IMR-90 (cell line): ENCODE results near the gene SIX2. TPM values are rescaled to one million over a fixed set of nuclear protein-coding genes. Genes with fewer than 3 reads are reported as not detected.

Experiments
- ATAC-seq: fragments of 200-7000 bp; cut with Tn5 transposase; 2 replicates; pipeline ENCODE4 v1.9.1; 2020; ENCODE audit warnings: low read depth, mild to moderate bottlenecking, moderate library complexity
- BruUV-seq: library from RNA; stranded (reverse); fragments of 400-500 nt; replicated peaks from 2 replicates; lab custom pipeline; 2021; lab: Mats Ljungman, UMichigan
- CTCF ChIA-PET: fragments of 300-600 bp; formaldehyde crosslinking; extraction: SDS; loops from one replicate; lab custom pipeline; 2021; ENCODE audit warnings: antibody characterized with exemption; lab: Yijun Ruan, JAX
- POLR2A ChIA-PET: fragments of 300-600 bp; sonication (Branson Sonifier 250); formaldehyde crosslinking; loops from one replicate; lab custom pipeline; 2022; ENCODE audit warnings: antibody characterized with exemption; ENCODE audit not compliant: unreplicated experiment; lab: Charles Lee
- DNase-seq: peaks from one replicate; pipeline ENCODE4 v3.0.0; 2013
- H2AFZ ChIP-seq: replicated peaks from 2 replicates; pipeline ENCODE3; 2013; ENCODE audit warnings: low read length, mild to moderate bottlenecking; ENCODE audit not compliant: poor library complexity
- H2AK5ac ChIP-seq: 2 replicates; pipeline ENCODE4 v1.6.1; 2013; ENCODE audit warnings: low read depth, low read length, inconsistent platforms
- H2AK9ac ChIP-seq: replicated peaks from 2 replicates; pipeline ENCODE3; 2013; ENCODE audit warnings: mild to moderate bottlenecking, low read depth, low read length, moderate library complexity; ENCODE audit not compliant: poor library complexity
- H2BK120ac ChIP-seq: 2 replicates; pipeline ENCODE4 v1.6.1; 2013; ENCODE audit warnings: low read depth, low read length, inconsistent platforms
- H2BK15ac ChIP-seq: 3 replicates; pipeline ENCODE4 v1.6.1; 2013; ENCODE audit warnings: low read depth, low read length, inconsistent platforms
- H2BK20ac ChIP-seq: 2 replicates; pipeline ENCODE4 v1.6.1; 2013; ENCODE audit warnings: low read depth, mild to moderate bottlenecking, inconsistent platforms, low read length, moderate library complexity
- H2BK5ac ChIP-seq: 2 replicates; pipeline ENCODE4 v1.6.1; 2013; ENCODE audit warnings: mild to moderate bottlenecking, low read depth, low read length, inconsistent platforms; ENCODE audit not compliant: poor library complexity, severe bottlenecking
- H3K14ac ChIP-seq: replicated peaks from 2 replicates; pipeline ENCODE4 v1.6.1; 2013; ENCODE audit warnings: low read depth, low read length, inconsistent platforms
- H3K18ac ChIP-seq: 2 replicates; pipeline ENCODE4 v1.6.1; 2013; ENCODE audit warnings: low read depth, low read length, control low read depth
- H3K23ac ChIP-seq: 2 replicates; pipeline ENCODE4 v1.6.1; 2013; ENCODE audit warnings: low read depth, low read length, inconsistent platforms
- H3K27ac ChIP-seq: 2 replicates; pipeline ENCODE4 v1.5.1; 2013; ENCODE audit warnings: mild to moderate bottlenecking, control low read depth, low read length; ENCODE audit not compliant: insufficient read depth
- H3K27me3 ChIP-seq: 2 replicates; pipeline ENCODE4 v1.6.1; 2013; ENCODE audit warnings: low read length; ENCODE audit not compliant: control insufficient read depth, insufficient read depth
- H3K36me3 ChIP-seq: 2 replicates; pipeline ENCODE4 v1.6.1; 2013; ENCODE audit warnings: low read length, mixed read lengths; ENCODE audit not compliant: control insufficient read depth, insufficient read depth
- H3K4ac ChIP-seq: 2 replicates; pipeline ENCODE4 v1.6.1; 2013; ENCODE audit warnings: low read depth, low read length, inconsistent platforms
- H3K4me1 ChIP-seq: 2 replicates; pipeline ENCODE4 v1.6.1; 2013; ENCODE audit warnings: low read length, mixed read lengths; ENCODE audit not compliant: control insufficient read depth, insufficient read depth
- H3K4me2 ChIP-seq: 2 replicates; pipeline ENCODE4 v1.6.1; 2013; ENCODE audit warnings: low read depth, mild to moderate bottlenecking, control low read depth, low read length, moderate library complexity
- H3K4me3 ChIP-seq: 2 replicates; pipeline ENCODE4 v1.5.1; 2013; ENCODE audit warnings: low read depth, mild to moderate bottlenecking, control low read depth, low read length, moderate library complexity; ENCODE audit not compliant: insufficient read depth
- H3K56ac ChIP-seq: 2 replicates; pipeline ENCODE4 v1.6.1; 2013; ENCODE audit warnings: low read length, inconsistent platforms; ENCODE audit not compliant: insufficient read depth; ENCODE audit errors: extremely low read depth
- H3K79me1 ChIP-seq, 2 experiments: 2 replicates each; pipeline ENCODE4 v1.6.1; 2013; ENCODE audit warnings: low read length in 2 of 2, inconsistent platforms in 1 of 2, low read depth in 1 of 2
- H3K9ac ChIP-seq: 2 replicates; pipeline ENCODE4 v1.6.1; 2013; ENCODE audit warnings: low read depth, low read length, control low read depth
- H3K9me1 ChIP-seq: 2 replicates; pipeline ENCODE4 v1.6.1; 2013; ENCODE audit warnings: low read length, inconsistent platforms; ENCODE audit not compliant: insufficient read depth
- H3K9me3 ChIP-seq: 2 replicates; pipeline ENCODE4 v1.6.1; 2013; ENCODE audit warnings: low read length; ENCODE audit not compliant: control insufficient read depth, insufficient read depth
- H4K20me1 ChIP-seq: 2 replicates; pipeline ENCODE4 v1.6.1; 2013; ENCODE audit warnings: low read length, inconsistent platforms; ENCODE audit not compliant: insufficient read depth
- H4K5ac ChIP-seq: 2 replicates; pipeline ENCODE4 v1.6.1; 2013; ENCODE audit warnings: mild to moderate bottlenecking, low read depth, low read length, control low read depth
- H4K8ac ChIP-seq, 2 experiments: 2 replicates each; pipeline ENCODE4 v1.6.1; 2013; ENCODE audit warnings: low read depth in 2 of 2, low read length in 2 of 2, control low read depth in 1 of 2, inconsistent platforms in 1 of 2
- H4K91ac ChIP-seq: 2 replicates; pipeline ENCODE4 v1.6.1; 2013; ENCODE audit warnings: low read depth, low read length, inconsistent platforms; ENCODE audit not compliant: insufficient read depth
- BHLHE40 ChIP-seq: fragments of 150-350 bp; IDR thresholded peaks from 2 replicates; pipeline ENCODE4 v1.6.1; 2016; ENCODE audit warnings: mild to moderate bottlenecking, low read depth, low read length
- CEBPB ChIP-seq: IDR thresholded peaks from 2 replicates; pipeline ENCODE4 v1.6.1; 2012; ENCODE audit warnings: low read depth, low read length, improper control_type of control experiment
- CHD1 ChIP-seq: IDR thresholded peaks from 2 replicates; pipeline ENCODE4 v1.6.1; 2012; ENCODE audit warnings: low read depth, low read length, improper control_type of control experiment
- CTCF ChIP-seq: conservative IDR thresholded peaks from 2 replicates; pipeline ENCODE4 v1.5.1; 2012; ENCODE audit warnings: mild to moderate bottlenecking, low read depth, low read length, improper control_type of control experiment
- FOS ChIP-seq: fragments of 150-350 bp; IDR thresholded peaks from 2 replicates; pipeline ENCODE4 v1.6.1; 2016; ENCODE audit warnings: low read depth, low read length
- MAFK ChIP-seq: IDR thresholded peaks from 2 replicates; pipeline ENCODE4 v1.6.1; 2012; ENCODE audit warnings: low read depth, low read length, improper control_type of control experiment
- MAZ ChIP-seq: IDR thresholded peaks from 2 replicates; pipeline ENCODE4 v1.6.1; 2012; ENCODE audit warnings: low read depth, mild to moderate bottlenecking, low read length, improper control_type of control experiment, moderate library complexity, borderline replicate concordance
- MXI1 ChIP-seq: IDR thresholded peaks from 2 replicates; pipeline ENCODE4 v1.6.1; 2012; ENCODE audit warnings: low read depth, mild to moderate bottlenecking, low read length, moderate library complexity, borderline replicate concordance
- NFE2L2 ChIP-seq: fragments of 150-350 bp; IDR thresholded peaks from 2 replicates; pipeline ENCODE4 v1.6.1; 2016; ENCODE audit warnings: low read depth, mild to moderate bottlenecking, low read length
- POLR2A ChIP-seq: IDR thresholded peaks from 2 replicates; pipeline ENCODE4 v1.6.1; 2012; ENCODE audit warnings: mild to moderate bottlenecking, low read depth, low read length
- RAD21 ChIP-seq: IDR thresholded peaks from 2 replicates; pipeline ENCODE4 v1.6.1; 2012; ENCODE audit warnings: low read length, improper control_type of control experiment
- RCOR1 ChIP-seq: IDR thresholded peaks from 2 replicates; pipeline ENCODE4 v1.6.1; 2012; ENCODE audit warnings: mild to moderate bottlenecking, low read length, improper control_type of control experiment; ENCODE audit not compliant: insufficient replicate concordance
- RFX5 ChIP-seq: IDR thresholded peaks from 2 replicates; pipeline ENCODE4 v1.8.0; 2012; ENCODE audit warnings: low read depth, mild to moderate bottlenecking, low read length, moderate library complexity
- SMC3 ChIP-seq: fragments of 150-350 bp; IDR thresholded peaks from 2 replicates; pipeline ENCODE4 v1.6.1; 2016; ENCODE audit warnings: low read depth, mild to moderate bottlenecking, antibody characterized with exemption, low read length, moderate library complexity
- USF2 ChIP-seq: fragments of 150-350 bp; IDR thresholded peaks from 2 replicates; pipeline ENCODE4 v1.6.1; 2017; ENCODE audit warnings: mild to moderate bottlenecking, antibody characterized with exemption, low read length, low read depth
- WGBS, 2 experiments: methylation state at CpG; one replicate each; pipeline versions ENCODE4 v1.1.5 to v1.1.7; 2013; ENCODE audit warnings: missing lambda C conversion rate in 2 of 2; ENCODE audit not compliant: insufficient read length in 1 of 2; ENCODE audit errors: extremely low coverage in 2 of 2; 5-methylcytosine and 5-hydroxymethylcytosine counted together
- dilution Hi-C: fragments of 300-500 bp; cut with HindIII; formaldehyde crosslinking; loops from one replicate; pipeline ENCODE4 v1.14.3; 2018; ENCODE audit warnings: low sequenced_read_pairs; ENCODE audit not compliant: unreplicated experiment
- in situ Hi-C: fragments of 300-500 bp; cut with MboI; formaldehyde crosslinking; loops from 3 replicates; pipeline ENCODE4 v1.14.3; 2019; ENCODE audit warnings: low sequenced_read_pairs, inconsistent platforms, mixed read lengths
- intact Hi-C: fragments of 100-400 bp; cut with micrococcal nuclease; formaldehyde crosslinking; loops from 2 replicates; pipeline ENCODE4 v1.10.0; 2022
- polyA plus RNA-seq, 3 experiments: library from polyadenylated mRNA; depleted of rRNA; stranded (reverse); fragments of >200 nt; gene quantifications; 2 replicates each; pipeline ENCODE4 v1.2.3, GENCODE V29; 2012; ENCODE audit warnings: low replicate concordance in 1 of 3
- total RNA-seq: library from RNA; depleted of rRNA; stranded (reverse); fragments of >200 nt; gene quantifications from 2 replicates; pipeline ENCODE4 v1.2.3, GENCODE V29; 2012
- TF ChIP-seq, protein P1 (sequence below): fragments of 150-350 bp; IDR thresholded peaks from 2 replicates; pipeline ENCODE4 v1.6.1; 2016; ENCODE audit warnings: low read depth, mild to moderate bottlenecking, low read length, moderate library complexity, borderline replicate concordance

Gene SIX2
- total and polyA plus RNA-seq, 2 of the 4 experiments (the other 2 are of a cell fraction), result not detected

GRCh38 chr2:45024097-45024496 lies 14.8 kb upstream of the SIX2 start:
- H2BK120ac ChIP-seq, result no peak overlapping the region
- no peaks in the 10 kb centered on the region for H3K79me1 ChIP-seq
- H3K9me1 ChIP-seq, result no peaks in the 10 kb centered on the region
- H2BK15ac ChIP-seq, result no peak overlapping the region
- DNase-seq, result no peak
- in situ Hi-C loops (no loop called here), intact Hi-C loops (no loop called here), dilution Hi-C loops (no loop called here)
- no peak overlapping the region for H3K56ac ChIP-seq
- WGBS, 2 experiments, result no CpG with 5 or more reads among the region's 5 CpGs
- H3K4me1 ChIP-seq, result no peaks in the 10 kb centered on the region
- no peaks in the 10 kb centered on the region for H3K36me3 ChIP-seq
- no peak overlapping the region for H2AFZ ChIP-seq
- H3K23ac ChIP-seq, result no peak overlapping the region
- no peak for ATAC-seq
- peaks cover 48% of the 10 kb centered on the region for H3K27me3 ChIP-seq
- BruUV-seq, result no TSS peak
- no peak overlapping the region for H3K4me2 ChIP-seq
- no peak overlapping the region for H3K18ac ChIP-seq
- no peak overlapping the region for H2BK20ac ChIP-seq
- H2BK5ac ChIP-seq, result no peak overlapping the region
- ChIA-PET POLR2A (no interaction called here), CTCF (interaction anchor here (0.6 kb wide), 1 partner anchor 222 kb away, joined by 6 read pairs; no protein-coding TSS in a partner anchor)
- no peak overlapping the region for H3K9ac ChIP-seq
- no peak overlapping the region for H4K91ac ChIP-seq
- no peak overlapping the region for H2AK5ac ChIP-seq
- H4K5ac ChIP-seq, result no peak overlapping the region
- no peak for TF ChIP-seq SMC3
- no peak for TF ChIP-seq CHD1
- TF ChIP-seq, protein P1, sequence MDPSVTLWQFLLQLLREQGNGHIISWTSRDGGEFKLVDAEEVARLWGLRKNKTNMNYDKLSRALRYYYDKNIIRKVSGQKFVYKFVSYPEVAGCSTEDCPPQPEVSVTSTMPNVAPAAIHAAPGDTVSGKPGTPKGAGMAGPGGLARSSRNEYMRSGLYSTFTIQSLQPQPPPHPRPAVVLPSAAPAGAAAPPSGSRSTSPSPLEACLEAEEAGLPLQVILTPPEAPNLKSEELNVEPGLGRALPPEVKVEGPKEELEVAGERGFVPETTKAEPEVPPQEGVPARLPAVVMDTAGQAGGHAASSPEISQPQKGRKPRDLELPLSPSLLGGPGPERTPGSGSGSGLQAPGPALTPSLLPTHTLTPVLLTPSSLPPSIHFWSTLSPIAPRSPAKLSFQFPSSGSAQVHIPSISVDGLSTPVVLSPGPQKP, result no peak
- no peak for TF ChIP-seq USF2
- TF ChIP-seq CEBPB, result no peak
- no peak for TF ChIP-seq MAZ
- no peak for TF ChIP-seq BHLHE40
- TF ChIP-seq MXI1, result no peak
- no peak for TF ChIP-seq CTCF
- TF ChIP-seq NFE2L2, result no peak
- no peak for TF ChIP-seq RCOR1
- TF ChIP-seq RAD21, result no peak
- TF ChIP-seq FOS, result no peak
- TF ChIP-seq RFX5, result no peak
- no peak for TF ChIP-seq POLR2A
- no peak for TF ChIP-seq MAFK
- no peak overlapping the region for H2AK9ac ChIP-seq
- H3K9me3 ChIP-seq, result no peaks in the 10 kb centered on the region
- no peaks in the 10 kb centered on the region for H4K20me1 ChIP-seq
- no peak overlapping the region for H4K8ac ChIP-seq
- no peak overlapping the region for H3K4ac ChIP-seq
- H3K4me3 ChIP-seq, result no peak overlapping the region
- no peak overlapping the region for H3K14ac ChIP-seq
- no peak overlapping the region for H3K27ac ChIP-seq
